Gastroesophageal sphincter (tissue), 4 donors: ENCODE data around the gene ATP1A2. TPM values are rescaled to one million over a fixed set of nuclear protein-coding genes. Genes with fewer than 3 reads are reported as not detected.

Source experiments
- ATAC-seq: fragments of 150-250 bp; one replicate; pipeline ENCODE4 v1.9.1; 2016; ENCODE audit warnings: mild to moderate bottlenecking, moderate library complexity
- H3K27ac ChIP-seq, 4 donors: fragments of 200-600 bp; sonication (generic) in 3 of 4; 1 replicate in 3 of 4; 2 replicates in 1 of 4; pipeline ENCODE4 v1.5.1; 2016 to 2019
- H3K27me3 ChIP-seq: fragments of 200-600 bp; sonication (generic); one replicate; pipeline ENCODE4 v1.5.1; 2019
- H3K36me3 ChIP-seq, 2 donors: fragments of 200-600 bp; sonication (generic); one replicate each; pipeline ENCODE4 v1.5.1; 2019; ENCODE audit warnings: control low read depth in 1 of 2
- H3K4me1 ChIP-seq, 3 donors: fragments of 200-600 bp; sonication (generic); 1 replicate in 2 of 3; 2 replicates in 1 of 3; pipeline ENCODE4 v1.5.1; 2016 to 2019; ENCODE audit warnings: control low read depth in 2 of 3
- H3K4me3 ChIP-seq, 2 donors: fragments of 200-600 bp; sonication (generic); one replicate each; pipeline ENCODE4 v1.5.1; 2019; ENCODE audit warnings: mild to moderate bottlenecking in 1 of 2, moderate library complexity in 1 of 2
- H3K9me3 ChIP-seq, 3 donors: fragments of 200-600 bp; sonication (generic); one replicate each; pipeline ENCODE4 v1.5.1; 2017 to 2019; ENCODE audit warnings: control low read depth in 2 of 3
- EP300 ChIP-seq: sonication (generic); formaldehyde crosslinking; IDR thresholded peaks from one replicate; pipeline ENCODE4 v1.6.1; 2017; ENCODE audit warnings: antibody characterized with exemption, mild to moderate bottlenecking
- POLR2A ChIP-seq, 2 donors: fragments of 450-650 bp; IDR thresholded peaks; one replicate each; pipeline ENCODE4 v1.6.1; 2017; ENCODE audit warnings: antibody characterized with exemption in 2 of 2, mild to moderate bottlenecking in 2 of 2, moderate library complexity in 1 of 2
- POLR2AphosphoS5 ChIP-seq: sonication (generic); formaldehyde crosslinking; IDR thresholded peaks from one replicate; pipeline ENCODE4 v1.6.1; 2017; ENCODE audit warnings: antibody characterized with exemption
- WGBS, 2 donors: methylation state at CpG; one replicate each; pipeline ENCODE4 v1.1.5; 2018; ENCODE audit warnings: low coverage in 1 of 2; 5-methylcytosine and 5-hydroxymethylcytosine counted together
- total RNA-seq, 4 donors: library from RNA; depleted of rRNA; stranded (reverse); fragments of >200 nt; gene quantifications; one replicate each; pipeline ENCODE4 v1.1.0, GENCODE V29; 2016
- TF ChIP-seq, protein P1 (sequence below), 4 experiments: fragments of 200-600 bp in 2 of 4; fragments of 450-650 bp in 2 of 4; sonication (generic) in 1 of 4; IDR thresholded peaks; one replicate each; pipeline ENCODE4 v1.5.1; 2017 to 2019; ENCODE audit warnings: antibody characterized with exemption in 4 of 4, mild to moderate bottlenecking in 2 of 4, moderate library complexity in 2 of 4

The ATP1A2 gene
- total RNA-seq, 4 donors from 2014 or later = 100 to 348 (median 142) TPM

DNA sequence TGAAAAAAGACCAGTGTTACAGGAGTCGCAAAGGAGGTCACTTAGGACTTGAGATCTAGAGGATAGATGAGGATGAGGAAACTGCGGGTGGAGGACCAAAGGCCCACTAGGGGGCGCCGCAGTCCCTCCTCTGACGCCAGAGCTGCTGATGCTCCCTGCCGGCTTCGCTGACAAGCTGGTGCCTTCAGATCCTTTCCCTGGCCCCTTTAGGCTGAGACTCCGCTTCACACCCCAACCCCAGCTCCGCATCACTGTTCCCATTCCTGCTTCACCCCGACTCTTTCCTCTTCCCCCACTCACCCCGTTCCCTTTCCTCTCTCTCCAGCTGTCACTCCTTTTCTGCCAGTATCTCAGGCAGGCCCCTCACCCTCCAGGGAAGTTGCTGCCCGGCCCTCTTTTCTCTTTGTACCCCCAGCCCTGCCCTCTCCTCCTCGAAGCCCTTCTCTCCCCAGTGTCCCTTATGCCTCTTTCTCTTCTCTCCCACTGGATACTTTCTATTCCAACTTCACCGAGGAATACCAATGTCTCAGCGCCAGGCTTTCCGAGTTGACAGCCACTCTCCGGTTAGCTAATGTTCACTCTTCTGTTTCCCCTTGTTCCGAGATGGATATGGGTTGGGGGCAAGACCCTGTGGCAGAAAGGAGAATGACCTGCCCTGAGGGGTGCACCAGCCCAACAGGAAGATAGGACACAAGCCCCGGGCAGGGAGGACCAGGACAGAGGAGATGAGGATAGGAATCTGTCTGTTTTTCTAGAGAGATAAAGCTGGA, 29.7 kb upstream of the ATP1A2 start:
- H3K4me1 ChIP-seq = peaks cover 0 to 22% (median 7%) of the 10 kb centered on the region in 3 donors
- no peaks in the 10 kb centered on the region for H3K9me3 ChIP-seq
- WGBS, 2 donors = 32 to 42% methylated on average over 6 to 14 of the region's 19 CpGs
- no peak for TF ChIP-seq POLR2A (IDR thresholded peaks at IDR 0.05)
- no peak for TF ChIP-seq EP300
- TF ChIP-seq, protein P1, sequence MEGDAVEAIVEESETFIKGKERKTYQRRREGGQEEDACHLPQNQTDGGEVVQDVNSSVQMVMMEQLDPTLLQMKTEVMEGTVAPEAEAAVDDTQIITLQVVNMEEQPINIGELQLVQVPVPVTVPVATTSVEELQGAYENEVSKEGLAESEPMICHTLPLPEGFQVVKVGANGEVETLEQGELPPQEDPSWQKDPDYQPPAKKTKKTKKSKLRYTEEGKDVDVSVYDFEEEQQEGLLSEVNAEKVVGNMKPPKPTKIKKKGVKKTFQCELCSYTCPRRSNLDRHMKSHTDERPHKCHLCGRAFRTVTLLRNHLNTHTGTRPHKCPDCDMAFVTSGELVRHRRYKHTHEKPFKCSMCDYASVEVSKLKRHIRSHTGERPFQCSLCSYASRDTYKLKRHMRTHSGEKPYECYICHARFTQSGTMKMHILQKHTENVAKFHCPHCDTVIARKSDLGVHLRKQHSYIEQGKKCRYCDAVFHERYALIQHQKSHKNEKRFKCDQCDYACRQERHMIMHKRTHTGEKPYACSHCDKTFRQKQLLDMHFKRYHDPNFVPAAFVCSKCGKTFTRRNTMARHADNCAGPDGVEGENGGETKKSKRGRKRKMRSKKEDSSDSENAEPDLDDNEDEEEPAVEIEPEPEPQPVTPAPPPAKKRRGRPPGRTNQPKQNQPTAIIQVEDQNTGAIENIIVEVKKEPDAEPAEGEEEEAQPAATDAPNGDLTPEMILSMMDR (IDR thresholded peaks at IDR 0.05) = peak in 3 of 4 experiments; percentile 73 to 89 (median 79)
- TF ChIP-seq POLR2AphosphoS5 = no peak
- no peak overlapping the region for H3K4me3 ChIP-seq
- H3K27me3 ChIP-seq = peaks cover 32% of the 10 kb centered on the region
- H3K27ac ChIP-seq = peak overlapping the region in 3 of 4 donors; percentile 57 to 65 (median 61)
- peaks cover 0 to 37% of the 10 kb centered on the region in 2 donors for H3K36me3 ChIP-seq
- ATAC-seq = peak; percentile 65

DNA sequence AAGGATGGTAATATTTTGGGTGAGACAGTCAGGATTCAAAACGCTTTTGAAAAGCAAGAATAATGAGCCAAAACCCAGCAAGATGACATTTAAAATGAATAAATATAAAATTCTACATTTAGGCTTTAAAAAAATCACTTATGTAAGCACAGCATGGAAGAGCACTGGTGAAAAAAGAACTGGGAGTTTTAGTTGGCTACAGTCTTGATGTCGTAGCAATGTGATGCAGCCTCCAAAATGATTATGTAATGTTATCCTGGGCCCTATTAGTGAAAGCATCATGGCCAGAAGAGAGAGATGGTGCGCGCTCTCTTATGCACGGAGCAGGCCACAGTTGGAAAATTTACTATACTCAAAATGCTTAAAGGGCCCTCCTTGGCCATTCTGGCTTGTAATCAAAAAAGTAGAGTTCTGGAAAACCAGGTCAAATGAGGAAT, 29.1 kb upstream of the ATP1A2 start:
- ATAC-seq = peak; percentile 73
- WGBS, 2 donors = 35 to 63% methylated on average over 5 of the region's 5 CpGs
- H3K27ac ChIP-seq = peak overlapping the region in 3 of 4 donors; percentile 57 to 65 (median 61)
- H3K4me1 ChIP-seq = peaks cover 0 to 22% (median 7%) of the 10 kb centered on the region in 3 donors
- peaks cover 26% of the 10 kb centered on the region for H3K27me3 ChIP-seq
- TF ChIP-seq POLR2AphosphoS5 = no peak
- peaks cover 0 to 43% of the 10 kb centered on the region in 2 donors for H3K36me3 ChIP-seq
- no peak overlapping the region for H3K4me3 ChIP-seq
- H3K9me3 ChIP-seq = no peaks in the 10 kb centered on the region

DNA sequence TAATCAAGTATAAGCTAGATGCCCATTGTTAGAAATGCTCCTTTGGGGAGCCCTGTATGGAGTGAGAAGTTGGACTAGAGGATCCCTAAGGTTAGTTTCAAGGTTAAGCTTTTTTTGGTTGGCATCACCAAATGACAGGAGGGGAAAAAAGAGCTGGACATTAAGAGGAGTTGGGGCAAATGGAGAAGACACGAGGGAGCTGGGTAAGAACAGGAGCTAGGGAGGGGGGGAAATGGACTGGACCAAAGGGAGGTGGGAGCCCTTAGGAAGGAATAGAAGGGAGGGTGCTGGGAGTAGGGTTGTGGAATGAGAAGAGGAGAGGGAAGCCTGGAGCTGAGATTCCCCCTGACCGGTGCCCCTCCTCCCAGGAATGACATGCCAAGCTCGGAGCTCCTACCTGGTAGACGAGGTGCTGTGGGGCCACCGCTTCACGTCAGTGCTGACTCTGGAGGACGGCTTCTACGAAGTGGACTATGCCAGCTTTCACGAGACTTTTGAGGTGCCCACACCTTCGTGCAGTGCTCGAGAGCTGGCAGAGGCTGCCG, 28.4 kb upstream of the ATP1A2 start:
- WGBS, 2 donors = 85 to 89% methylated on average over 3 to 4 of the region's 12 CpGs
- Histone ChIP-seq H3K36me3 (peaks cover 0 to 50% of the 10 kb centered on the region in 2 donors), H3K4me3 (no peak overlapping the region), H3K27ac (peak overlapping the region in 2 of 4 donors; percentile 16 to 65), H3K9me3 (no peaks in the 10 kb centered on the region), H3K4me1 (peaks cover 0 to 22% (median 7%) of the 10 kb centered on the region in 3 donors), H3K27me3 (peaks cover 19% of the 10 kb centered on the region)
- ATAC-seq = no peak
- TF ChIP-seq, protein P1 (IDR thresholded peaks at IDR 0.05) = no peak
- TF ChIP-seq EP300 (no peak), POLR2A (IDR thresholded peaks at IDR 0.05) (no peak), POLR2AphosphoS5 (no peak)

DNA sequence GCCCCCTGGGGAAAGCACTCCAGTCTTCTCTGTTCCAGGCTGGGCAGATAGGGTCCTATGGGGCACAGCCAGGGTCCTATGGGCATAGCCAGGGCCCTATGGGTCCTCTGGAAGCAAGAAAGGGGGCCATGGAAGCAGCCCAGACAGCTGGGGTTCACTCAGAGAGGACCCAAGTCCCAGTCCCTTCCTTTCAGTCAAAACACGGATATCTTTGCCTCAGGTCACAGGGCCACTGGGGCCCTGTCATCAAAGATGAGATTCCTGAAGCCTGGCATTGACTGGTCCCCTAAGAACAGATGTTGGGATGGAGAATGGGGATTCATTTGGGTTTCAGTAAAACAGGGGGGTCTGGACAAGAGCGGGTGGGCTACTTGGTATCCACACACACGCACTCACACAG, 25.7 kb upstream of the ATP1A2 start:
- no peak for ATAC-seq
- 90 to 100% methylated on average over 1 to 2 of the region's 3 CpGs for WGBS, 2 donors
- TF ChIP-seq EP300 (no peak), POLR2A (IDR thresholded peaks at IDR 0.05) (no peak), POLR2AphosphoS5 (no peak)
- TF ChIP-seq, protein P1 (IDR thresholded peaks at IDR 0.05) = no peak
- Histone ChIP-seq H3K27me3 (no peaks in the 10 kb centered on the region), H3K9me3 (no peaks in the 10 kb centered on the region), H3K27ac (no peak overlapping the region), H3K36me3 (peaks cover 0 to 77% of the 10 kb centered on the region in 2 donors), H3K4me1 (peaks cover 0 to 8% (median 0%) of the 10 kb centered on the region in 3 donors), H3K4me3 (no peak overlapping the region)

DNA sequence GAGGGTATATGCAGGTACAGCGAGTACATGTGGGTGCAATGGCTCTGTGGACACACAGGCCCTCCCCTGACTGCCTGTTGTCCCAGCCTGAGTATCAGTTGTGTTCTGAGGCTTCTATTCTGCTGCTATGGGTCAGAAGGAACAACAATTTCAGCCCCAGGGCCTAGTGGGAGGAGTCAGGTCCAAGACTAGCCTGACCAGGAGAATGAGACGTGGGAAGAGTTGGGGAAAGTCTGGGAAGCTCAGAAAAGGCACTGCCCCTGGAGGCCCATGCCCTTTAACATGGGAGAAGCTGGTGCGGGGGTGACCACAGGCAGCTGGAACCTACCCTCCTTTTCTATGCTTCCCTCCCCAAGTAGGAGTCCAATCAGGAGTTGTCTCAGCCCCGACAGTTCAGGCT, 24.8 kb upstream of the ATP1A2 start:
- WGBS, 2 donors = 83 to 100% methylated on average over 1 of the region's 4 CpGs
- no peak for ATAC-seq

More for the DNA sequence above, 24.8 kb upstream of the ATP1A2 start:
- no peaks in the 10 kb centered on the region for H3K9me3 ChIP-seq
- H3K4me1 ChIP-seq = peaks cover 0 to 11% (median under 1%) of the 10 kb centered on the region in 3 donors
- no peak overlapping the region for H3K27ac ChIP-seq
- no peak for TF ChIP-seq POLR2AphosphoS5
- TF ChIP-seq, protein P1 (IDR thresholded peaks at IDR 0.05) = no peak
- no peak for TF ChIP-seq POLR2A (IDR thresholded peaks at IDR 0.05)
- TF ChIP-seq EP300 = no peak
- peaks cover 0 to 80% of the 10 kb centered on the region in 2 donors for H3K36me3 ChIP-seq
- H3K27me3 ChIP-seq = no peaks in the 10 kb centered on the region
- H3K4me3 ChIP-seq = no peak overlapping the region
